Umbilical cord (tissue), 2 donors: ENCODE results near the gene TJP1. TPM values are rescaled to one million over a fixed set of nuclear protein-coding genes. Genes with fewer than 3 reads are reported as not detected.
A peak's percentile ranks its signal among the peaks of the same experiment; 100 is the strongest.
"Not testable (repeated sequence)": the region's sequence is repeated elsewhere in the genome, so short reads cannot be mapped to it uniquely, and the experiment has no call there.

Experiments used
- DNase-seq: peaks from one replicate; pipeline ENCODE4 v3.0.0-alpha.2; 2015; ENCODE audit warnings: low spot score
- total RNA-seq: library from RNA; depleted of rRNA; stranded (reverse); fragments of >200 nt; gene quantifications from one replicate; pipeline ENCODE4 v1.2.3, GENCODE V29; 2014; ENCODE audit warnings: low replicate concordance; ENCODE audit not compliant: insufficient read depth

The TJP1 gene
- total RNA-seq, 1 donor from 2014 or later = 63.1 TPM

DNA sequence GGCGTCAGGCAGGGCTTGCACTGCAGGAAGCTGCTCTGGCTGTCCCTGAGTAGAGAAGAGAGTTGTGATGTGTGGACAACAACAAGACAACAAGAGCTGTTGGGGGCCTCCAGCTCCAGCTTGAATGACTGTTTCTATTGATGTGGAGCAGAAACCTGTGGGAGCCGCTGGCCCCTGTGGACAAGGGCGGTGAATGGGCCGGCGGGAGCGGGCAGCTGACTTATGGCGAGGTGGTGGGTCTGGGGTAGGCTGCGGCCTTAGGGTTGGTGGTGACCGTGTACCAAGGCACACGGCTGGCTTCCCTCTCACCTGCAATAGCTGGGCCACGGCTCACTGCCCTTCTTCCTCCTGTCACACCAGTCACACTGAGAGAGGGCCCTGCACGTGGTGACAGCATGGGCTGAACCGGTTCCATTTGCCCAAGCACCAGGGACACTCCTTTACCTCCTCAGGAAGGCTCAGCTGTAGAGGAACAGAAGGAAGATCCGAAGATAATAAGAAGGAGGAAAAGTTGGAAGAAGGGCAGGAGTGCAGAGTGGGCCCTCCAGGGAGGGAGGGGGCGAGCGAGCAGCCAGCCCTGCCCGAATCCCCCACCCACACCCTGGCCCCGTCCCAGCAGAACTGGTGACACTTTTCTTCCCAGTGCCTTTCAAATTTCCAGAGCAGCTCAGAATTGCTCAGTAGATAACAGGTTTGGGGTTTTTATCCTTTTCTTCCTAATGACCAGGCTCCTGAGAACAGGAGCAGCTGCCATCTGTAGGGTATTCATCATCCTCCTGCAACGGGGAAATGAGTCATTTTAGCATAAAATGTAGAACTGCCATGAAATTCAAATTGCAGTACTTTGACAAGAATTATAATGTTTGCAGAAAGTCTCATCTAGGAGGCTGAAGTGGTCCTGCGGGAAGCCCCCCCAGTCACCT, 136.9 kb downstream of the TJP1 start:
- DNase-seq = no peak

DNA sequence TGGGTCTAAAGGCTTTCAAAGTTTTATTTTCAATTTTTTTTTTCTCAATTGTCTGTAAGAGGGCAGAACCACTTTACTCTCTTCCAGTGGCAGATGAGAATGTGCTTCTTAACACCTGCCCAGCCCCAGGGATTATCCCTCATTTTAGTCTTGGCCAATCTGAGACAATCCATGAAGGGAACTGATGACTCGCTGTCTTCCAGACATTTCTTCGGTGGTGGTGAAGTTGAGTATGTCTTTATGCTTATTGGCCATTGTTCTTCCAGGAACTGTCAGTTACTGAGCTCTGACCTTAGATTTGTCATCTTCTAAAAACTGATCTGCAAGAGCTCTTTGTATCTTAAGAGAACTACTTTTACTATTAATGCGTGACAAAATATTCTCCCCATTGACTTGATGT, 139.5 kb downstream of the TJP1 start:
- DNase-seq = no peak

- DNase-seq = no peak
Observed at GRCh38 chr15:29682361-29682760, 139.9 kb downstream of the TJP1 start.

- DNase-seq = no peak
Observed at GRCh38 chr15:29681946-29682345, 140.3 kb downstream of the TJP1 start.

- no peak for DNase-seq
Observed at GRCh38 chr15:29681166-29681845, 141.0 kb downstream of the TJP1 start.

DNA sequence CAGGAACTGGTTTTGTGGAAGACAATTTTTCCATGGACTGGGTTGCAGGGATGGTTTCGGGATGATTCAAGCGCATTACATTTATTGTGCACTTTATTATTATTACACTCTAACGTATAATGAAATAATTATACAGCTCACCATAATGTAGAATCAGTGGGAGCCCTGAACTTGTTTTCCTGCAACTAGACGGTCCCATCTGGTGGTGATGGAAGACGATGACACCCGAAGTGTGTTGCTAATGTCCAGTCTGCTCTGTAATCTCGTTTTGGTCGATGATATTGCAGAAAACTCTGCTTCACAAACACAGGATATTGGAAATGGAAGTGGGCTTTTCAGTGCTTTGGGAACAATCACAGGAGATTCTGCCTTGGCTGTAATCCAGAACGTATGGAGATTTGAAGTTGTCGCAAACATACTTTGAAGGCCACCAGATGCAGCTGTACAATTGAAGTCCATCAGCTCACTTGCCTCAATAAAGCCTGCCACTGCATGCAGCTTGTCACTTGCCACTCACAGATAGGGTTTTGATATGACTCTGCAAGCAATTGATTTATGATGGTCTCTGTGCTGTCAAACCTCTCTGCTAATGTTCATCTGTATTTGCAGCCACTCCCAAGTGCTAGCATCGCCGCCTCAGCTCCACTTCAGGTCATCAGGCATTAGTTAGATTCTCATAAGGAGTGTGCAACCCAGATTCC, 141.7 kb downstream of the TJP1 start:
- DNase-seq = no peak

DNA sequence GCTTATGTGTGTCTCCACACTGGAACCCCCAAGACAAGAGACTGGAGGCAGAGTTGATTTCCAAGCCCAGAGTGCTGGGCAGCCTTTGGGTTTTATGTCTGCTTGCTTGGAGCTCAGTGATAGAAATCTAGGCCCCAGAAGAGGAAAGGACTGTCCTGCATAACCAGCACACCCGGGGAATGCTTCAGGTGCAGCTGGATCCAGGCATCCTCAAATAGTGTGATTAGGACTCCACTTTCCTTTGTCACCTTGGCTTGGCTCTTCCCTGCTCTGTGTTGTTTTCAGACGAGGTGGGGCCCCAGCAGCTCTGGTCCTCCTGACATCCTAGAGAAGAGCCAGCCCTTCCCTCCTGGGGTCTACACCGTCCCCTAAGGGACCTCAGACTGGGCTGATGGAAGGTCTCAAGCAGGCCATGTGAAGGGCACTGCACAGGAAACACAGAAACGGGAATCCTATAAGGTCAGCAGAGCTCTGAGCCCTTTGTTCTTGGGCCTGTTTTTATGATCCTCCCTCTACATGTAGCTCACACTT, 143.7 kb downstream of the TJP1 start:
- DNase-seq = no peak

- DNase-seq = no peak
Observed at GRCh38 chr15:29677871-29678461, 144.3 kb downstream of the TJP1 start.

GRCh38 chr15:29677455-29677854, 144.8 kb downstream of the TJP1 start:
- no peak for DNase-seq

- peak; percentile 12 for DNase-seq
Observed at GRCh38 chr15:29676961-29677402, 145.3 kb downstream of the TJP1 start.

DNA sequence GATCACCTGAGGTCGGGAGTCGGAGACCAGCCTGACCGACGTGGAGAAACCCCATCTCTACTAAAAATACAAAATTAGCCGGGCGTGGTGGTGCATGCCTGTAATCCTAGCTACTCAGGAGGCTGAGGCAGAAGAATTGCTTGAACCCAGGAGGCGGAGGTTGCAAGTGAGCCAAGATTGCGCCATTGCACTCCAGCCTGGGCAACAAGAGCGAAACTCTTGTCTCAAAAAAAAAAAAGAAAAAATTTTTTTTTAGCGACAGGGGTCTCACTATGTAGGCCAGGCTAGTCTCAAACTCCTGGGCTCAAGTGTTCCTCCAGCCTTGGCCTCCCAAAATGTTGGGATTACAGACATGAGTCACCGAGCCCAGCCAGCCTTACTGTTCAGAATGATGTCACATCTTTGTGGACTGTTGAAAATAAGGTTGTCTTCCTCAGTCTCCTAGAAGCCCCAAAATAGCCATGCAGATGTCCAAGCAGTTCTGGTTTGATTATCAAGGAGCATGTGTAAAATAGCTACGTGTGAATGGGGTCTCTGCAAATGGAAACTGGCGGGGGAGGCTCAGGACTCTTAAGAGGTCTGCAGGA, 145.8 kb downstream of the TJP1 start:
- DNase-seq = not testable (repeated sequence)

- DNase-seq = no peak
Observed at GRCh38 chr15:29675791-29676301, 146.4 kb downstream of the TJP1 start.

- peak; percentile 62 for DNase-seq
Observed at GRCh38 chr15:29674661-29675533, 147.4 kb downstream of the TJP1 start.

DNA sequence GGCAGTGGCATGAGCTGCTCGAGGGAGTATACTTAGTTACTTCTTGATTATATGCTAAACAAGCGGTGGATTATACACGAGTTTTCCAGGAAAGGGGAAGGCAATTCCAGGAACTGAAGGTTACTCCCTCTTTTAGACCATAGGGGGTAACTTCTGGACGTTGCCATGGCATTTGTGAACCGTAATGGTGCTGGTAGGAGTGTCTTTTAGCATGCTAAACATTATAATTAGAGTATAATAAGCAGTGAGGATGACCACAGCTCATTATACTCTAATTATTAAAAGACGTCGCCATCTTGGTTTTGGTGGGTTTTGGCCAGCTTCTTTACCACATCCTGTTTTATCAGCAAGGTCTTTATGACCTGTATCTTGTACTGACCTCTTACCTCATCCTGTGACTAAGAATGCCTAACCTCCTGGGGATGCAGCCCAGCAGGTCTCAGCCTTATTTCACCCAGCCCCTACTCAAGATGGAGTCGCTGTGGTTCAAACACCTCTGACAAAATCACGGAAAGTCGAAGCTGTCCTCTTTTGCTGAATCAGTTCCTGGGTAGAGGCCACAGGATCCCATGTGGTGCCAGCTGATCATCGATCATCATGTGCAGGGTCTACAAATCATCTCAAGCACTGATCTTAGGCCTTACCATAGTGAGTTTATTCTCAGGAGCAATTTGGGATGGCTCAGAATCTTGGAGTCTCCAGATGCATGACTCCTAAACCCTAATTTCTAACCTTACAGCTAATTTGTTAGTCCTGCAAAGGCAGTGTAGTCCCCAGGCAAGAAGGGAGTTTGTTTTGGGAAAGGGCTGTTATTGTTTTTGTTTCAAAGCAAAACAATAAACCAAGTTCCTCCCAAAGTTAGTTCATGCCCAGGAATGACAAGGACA, 149.1 kb downstream of the TJP1 start:
- no peak for DNase-seq

GRCh38 chr15:29672446-29672845, 149.8 kb downstream of the TJP1 start:
- no peak for DNase-seq

DNA sequence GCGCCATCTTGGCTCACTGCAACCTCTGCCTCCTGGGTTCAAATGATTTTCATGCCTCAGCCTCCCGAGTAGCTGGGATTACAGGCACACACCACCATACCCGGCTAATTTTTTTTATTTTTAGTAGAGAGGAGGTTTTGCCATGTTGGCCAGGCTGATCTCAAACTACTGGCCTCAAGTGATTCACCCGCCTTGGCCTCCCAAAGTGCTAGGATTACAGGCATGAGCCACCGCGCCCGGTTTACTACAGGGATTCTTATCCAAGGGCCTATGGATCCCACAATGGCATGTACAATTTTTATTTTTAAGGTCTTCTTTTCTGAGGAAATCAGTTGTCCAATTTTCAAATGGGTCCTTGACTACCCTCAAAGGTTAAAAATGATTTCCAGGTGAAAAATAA, 150.2 kb downstream of the TJP1 start:
- DNase-seq = not testable (repeated sequence)

DNA sequence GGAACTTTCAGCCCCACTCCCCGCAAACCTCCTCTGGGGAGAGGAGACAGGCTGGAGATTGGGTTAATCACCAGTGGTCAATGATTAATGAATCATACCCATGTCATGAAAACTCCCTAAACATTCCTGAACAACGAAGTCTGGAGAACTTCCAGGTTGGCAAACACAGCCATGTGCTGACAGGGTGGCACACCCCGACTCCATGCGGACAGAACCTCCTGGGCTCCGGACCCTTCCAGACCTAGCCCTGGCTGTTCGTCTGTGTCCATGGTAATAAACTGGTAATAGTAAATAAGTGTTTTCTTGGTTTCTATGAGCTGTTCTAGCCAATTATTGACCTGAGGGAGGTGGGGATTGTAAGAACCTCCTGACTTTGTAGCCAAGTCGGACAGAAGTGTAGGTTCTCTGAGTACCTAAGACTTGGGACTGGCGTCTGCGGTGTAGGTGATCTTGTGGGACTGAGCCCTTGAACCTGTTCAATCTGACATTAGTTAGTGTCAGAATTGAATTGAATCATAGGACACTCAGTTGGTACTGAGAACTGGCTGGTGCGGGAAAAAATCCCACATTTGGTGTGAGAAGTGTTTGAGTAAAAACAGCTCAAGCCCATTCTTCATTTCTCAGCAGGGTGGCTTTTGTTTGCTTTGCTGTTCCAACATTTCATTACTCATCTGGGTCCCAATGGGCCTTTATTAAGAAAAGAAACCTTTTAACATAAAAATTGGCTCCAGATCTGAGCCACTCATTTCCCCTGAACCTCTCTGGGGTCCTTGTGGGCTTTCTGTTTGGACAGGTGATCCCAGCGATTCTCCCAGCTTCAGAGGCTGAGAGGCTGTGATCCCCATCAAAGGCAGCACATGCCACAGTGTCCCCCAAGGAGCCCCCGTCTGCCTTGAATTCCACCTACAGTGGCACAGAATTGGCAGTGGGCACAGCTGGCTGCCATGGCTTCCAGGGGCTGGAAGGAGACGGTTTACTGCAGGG, 151.0 kb downstream of the TJP1 start:
- no peak for DNase-seq

DNA sequence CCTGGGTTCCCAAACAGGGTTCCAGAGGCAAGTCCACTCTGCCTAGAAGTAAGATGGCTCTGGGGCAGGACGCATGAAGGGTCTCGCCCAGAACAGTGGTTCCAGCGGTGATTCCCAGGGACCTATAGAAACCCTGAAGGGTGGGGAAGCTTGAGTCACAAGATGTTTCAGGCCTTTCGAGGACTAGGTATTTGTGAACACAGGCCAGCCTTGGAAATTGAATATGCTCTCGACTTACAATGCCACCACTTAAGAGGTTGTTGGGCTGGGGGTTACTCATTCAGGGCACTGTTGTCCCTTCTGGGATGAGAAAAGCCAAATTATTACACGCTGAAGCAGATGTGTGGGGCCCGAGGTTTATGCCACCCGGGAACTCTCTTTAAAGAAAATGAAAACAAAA, 152.0 kb downstream of the TJP1 start:
- no peak for DNase-seq
